Activated CD4-positive, alpha-beta T cell treated with anti-CD3 and anti-CD28 coated beads for 1 hour (primary cell): ENCODE measurements around the gene UCKL1.
A peak's percentile ranks its signal among the peaks of the same experiment; 100 is the strongest.
"Not testable (repeated sequence)": the region's sequence is repeated elsewhere in the genome, so short reads cannot be mapped to it uniquely, and the experiment has no call there.

Source experiments
- DNase-seq: peaks from one replicate; pipeline ENCODE4 v3.0.0-alpha.2; 2020

Gene UCKL1

GRCh38 chr20:63917811-63918210 lies 38.4 kb downstream of the UCKL1 start:
- no peak for DNase-seq

DNA sequence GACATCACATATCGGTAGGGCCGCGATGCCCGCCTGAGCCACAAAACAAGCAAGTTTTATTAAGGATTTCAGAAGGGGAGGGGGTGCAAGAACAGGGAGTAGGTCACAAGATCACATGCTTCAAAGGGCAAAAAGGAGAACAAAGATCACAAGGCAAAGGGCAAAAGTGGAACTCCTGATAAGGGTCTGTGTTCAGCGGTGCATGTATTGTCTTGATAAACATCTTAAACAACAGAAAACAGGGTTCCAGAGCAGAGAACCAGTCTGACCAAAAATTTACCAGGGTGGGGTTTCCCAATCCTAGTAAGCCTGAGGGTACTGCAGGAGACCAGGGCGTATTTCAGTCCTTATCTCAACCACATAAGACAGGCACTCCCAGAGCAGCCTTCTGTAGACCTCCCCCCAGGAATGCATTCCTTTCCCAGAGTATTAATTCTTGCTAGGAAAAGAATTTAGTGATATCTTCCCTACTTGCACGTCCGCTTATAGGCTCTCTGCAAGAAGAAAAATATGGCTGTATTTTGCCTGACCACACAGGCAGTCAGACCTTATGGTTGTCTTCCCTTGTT lies 39.8 kb downstream of the UCKL1 start:
- not testable (repeated sequence) for DNase-seq

DNA sequence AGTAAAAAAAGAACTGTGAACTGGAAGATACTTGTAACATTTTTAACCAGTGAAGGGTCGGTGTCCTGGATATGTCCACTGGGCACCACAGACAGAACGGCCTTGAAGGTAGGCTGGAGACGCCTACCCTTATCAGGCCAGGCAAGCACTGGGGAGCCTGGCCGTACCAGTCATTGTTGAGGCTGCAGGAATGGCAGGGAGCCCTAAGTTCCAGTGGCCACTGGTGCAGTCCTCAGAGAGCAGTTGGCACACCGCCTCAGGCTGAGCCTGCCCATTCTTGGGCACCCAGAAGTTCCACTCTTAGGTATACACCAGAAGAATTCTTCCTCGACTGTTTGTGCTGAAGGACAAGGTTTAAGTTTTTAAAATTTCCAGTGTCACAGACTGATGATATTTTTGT lies 40.7 kb downstream of the UCKL1 start:
- DNase-seq: no peak

DNA sequence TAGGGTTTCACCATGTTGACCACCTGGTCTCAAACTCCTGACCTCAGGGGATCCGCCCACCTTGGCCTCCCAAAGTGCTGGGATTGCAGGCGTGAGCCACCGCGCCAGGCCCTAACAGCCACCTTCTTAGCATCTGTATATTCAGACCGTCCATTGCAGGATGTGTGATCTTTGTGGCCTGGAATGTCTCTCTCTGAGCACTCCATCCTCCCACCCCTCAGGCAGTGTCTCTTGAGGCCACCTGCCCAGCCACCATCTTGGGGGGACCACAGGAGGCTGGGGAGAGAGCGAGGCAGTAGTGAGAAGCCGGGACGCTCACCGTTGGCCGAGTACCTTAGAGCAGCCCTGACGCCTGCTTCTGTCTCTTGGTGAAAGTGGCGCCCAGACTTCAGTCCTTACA lies 42.4 kb downstream of the UCKL1 start:
- no peak for DNase-seq

DNA sequence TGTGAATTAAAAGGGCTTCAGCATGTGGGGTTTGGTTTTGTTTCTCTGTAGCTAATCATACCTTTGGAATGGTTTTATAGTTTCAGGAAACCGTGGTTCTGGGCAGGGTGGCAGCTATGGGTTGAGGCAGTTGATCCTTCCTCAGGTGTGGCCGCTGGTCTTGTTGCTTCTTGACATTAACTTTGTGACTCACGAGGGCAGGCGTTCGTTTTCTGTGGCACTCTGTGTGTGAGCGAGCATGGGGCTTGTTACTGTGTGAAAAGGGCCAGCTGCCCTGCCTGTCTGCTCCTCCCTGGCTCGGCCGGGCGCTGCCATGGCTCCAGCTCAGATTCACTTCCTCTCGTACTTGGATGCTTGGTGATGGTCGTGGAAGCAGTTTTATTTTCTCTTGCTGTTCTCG lies 45.0 kb downstream of the UCKL1 start:
- DNase-seq: no peak

GRCh38 chr20:63908008-63908682 lies 48.1 kb downstream of the UCKL1 start:
- DNase-seq: no peak

GRCh38 chr20:63903796-63904561 lies 52.2 kb downstream of the UCKL1 start:
- DNase-seq: no peak

DNA sequence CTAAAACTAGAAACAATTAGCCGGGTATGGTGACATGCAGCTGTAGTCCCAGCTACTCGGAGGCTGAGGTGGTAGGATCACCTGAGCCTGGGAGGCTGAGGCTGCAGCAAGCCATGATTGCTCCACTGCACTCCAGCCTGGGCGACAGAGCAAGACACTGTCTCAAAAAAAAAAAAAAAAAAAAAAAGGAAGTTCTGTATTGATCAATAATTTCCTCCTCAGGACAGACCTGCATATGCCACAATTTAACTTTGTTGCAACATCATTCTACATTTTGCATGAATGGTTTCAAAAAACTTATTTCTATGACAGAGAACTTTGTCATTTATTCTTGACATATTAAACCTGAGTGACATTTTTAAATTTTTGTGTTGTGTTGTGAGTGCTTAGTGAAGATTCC lies 55.8 kb downstream of the UCKL1 start:
- no peak for DNase-seq

DNA sequence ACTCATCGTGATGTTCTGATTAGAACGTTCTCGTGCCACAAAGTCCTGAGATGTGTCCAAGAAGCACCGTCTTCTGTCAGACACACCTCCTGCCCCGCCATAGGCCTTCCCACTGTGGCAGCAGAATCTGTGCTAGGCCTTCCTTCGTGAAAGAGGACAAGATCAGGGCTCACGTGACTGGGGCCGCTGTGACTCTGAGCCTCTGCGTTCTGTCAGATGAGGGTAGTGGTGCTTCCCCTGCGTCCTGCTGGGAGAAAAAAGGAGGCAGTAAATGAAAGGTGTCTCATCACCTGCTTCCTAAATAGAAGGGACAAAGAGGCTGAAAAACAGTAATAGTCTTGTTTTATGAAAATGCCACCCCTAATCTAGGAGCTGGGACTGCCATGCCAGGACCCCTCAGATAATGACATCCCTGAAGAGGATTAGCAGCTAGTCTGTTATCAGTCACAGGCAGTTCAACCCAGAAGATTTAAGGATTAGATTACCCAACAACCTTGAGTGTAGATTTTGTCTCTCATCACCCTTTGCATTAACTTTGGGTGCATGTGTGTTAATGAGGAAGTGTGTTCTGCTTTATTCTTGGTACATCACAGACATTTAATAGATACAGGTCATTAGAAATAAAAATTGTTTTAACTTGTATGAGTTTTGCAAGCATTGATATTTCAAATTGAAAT lies 57.2 kb downstream of the UCKL1 start:
- no peak for DNase-seq

DNA sequence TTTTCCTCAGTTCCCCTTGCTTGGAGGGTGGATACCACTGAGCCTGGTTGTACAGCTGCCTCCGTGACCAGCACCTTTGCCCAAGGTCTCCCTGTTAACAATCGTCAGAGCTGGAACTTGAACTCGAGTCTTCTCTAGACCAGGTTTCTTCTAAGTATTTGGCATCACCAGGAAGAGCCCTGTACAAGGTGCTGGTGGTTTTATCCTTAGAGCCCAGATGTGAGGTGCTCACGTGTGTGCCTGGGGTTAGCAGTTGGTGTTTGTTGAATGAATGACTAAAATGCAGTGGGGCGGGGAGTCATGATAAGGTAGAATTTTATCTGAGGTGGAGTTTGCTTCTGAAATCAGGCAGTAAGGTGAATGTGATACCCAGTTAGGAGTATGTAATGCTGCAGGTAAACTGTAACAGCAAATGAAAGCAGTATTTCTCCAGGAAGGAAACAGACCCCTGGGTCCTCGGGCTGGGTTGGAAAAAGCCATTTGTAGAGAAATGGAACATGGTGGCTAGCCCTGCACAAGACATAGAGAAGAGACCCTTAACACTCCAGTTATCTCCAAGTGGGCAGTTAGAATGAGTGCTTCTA lies 58.1 kb downstream of the UCKL1 start:
- no peak for DNase-seq

GRCh38 chr20:63896264-63897105 lies 59.7 kb downstream of the UCKL1 start:
- no peak for DNase-seq

DNA sequence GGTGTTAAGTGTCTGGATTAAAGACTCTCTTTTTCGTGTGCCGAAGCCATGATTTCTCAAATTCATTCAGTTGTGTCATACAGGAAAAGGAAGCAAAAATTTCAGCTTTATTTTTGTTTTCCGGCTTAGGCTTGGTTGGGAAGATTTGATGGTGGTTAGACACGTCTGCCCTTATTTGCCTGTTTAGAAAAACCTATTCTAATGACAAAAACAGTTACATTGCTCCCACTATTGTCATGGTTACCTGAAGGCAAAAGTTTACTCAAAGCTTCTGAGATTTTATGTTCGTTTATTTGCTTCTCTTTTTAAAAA lies 60.3 kb downstream of the UCKL1 start:
- no peak for DNase-seq

GRCh38 chr20:63895202-63895951 lies 60.8 kb downstream of the UCKL1 start:
- no peak for DNase-seq

- DNase-seq: peak; percentile 97
Measured at GRCh38 chr20:63894358-63895201, 61.6 kb downstream of the UCKL1 start, which contains the start of gene DNAJC5. Gene DNAJC5 (plus strand): TSS chr20:63895126. CDS start chr20:63928346, 33,220 bp downstream.

DNA sequence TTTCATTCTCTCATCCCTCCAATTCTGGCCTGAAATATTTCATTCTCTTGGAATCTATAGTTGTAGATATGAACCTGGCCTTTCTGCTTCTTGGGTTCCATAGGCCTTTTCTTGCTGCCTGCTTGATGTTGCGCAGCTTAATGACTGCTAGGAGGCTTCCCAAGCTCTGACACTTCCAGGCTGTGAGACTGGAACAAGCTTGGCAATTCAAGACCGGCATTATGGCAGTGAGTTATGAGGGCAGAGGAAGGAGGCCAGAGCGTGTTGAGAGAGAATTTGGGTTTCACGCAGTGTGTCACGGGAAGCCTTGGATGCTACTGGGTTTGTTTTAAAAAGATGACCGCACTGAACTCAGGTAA lies 62.2 kb downstream of the UCKL1 start:
- DNase-seq: no peak

GRCh38 chr20:63892402-63892801 lies 63.8 kb downstream of the UCKL1 start:
- DNase-seq: no peak

- DNase-seq: no peak
Measured at GRCh38 chr20:63891061-63892002, 64.9 kb downstream of the UCKL1 start.

- DNase-seq: no peak
Measured at GRCh38 chr20:63890616-63891015, 65.6 kb downstream of the UCKL1 start.

- DNase-seq: no peak
Measured at GRCh38 chr20:63890201-63890576, 66.0 kb downstream of the UCKL1 start.
